GM23338 (cell line): ENCODE measurements around the gene S100A13. TPM values are rescaled to one million over a fixed set of nuclear protein-coding genes. Genes with fewer than 3 reads are reported as not detected.
"Not testable (repeated sequence)": the region's sequence is repeated elsewhere in the genome, so short reads cannot be mapped to it uniquely, and the experiment has no call there.

ENCODE experiments used
- ATAC-seq: fragments of 200-7000 bp; cut with Tn5 transposase; 3 replicates; pipeline ENCODE4 v1.9.1; 2020
- DNase-seq: peaks from one replicate; pipeline ENCODE4 v3.0.0-alpha.2; 2015; ENCODE audit warnings: low spot score
- H2AFZ ChIP-seq: fragments of 200-600 bp; sonication (generic); 2 replicates; pipeline ENCODE4 v1.8.0; 2016; ENCODE audit warnings: antibody characterized with exemption, mild to moderate bottlenecking, moderate library complexity
- H3F3A ChIP-seq: fragments of 200-600 bp; sonication (generic); replicated peaks from 2 replicates; pipeline ENCODE4 v1.8.0; 2017; ENCODE audit warnings: antibody characterized with exemption, mixed run types, low read depth
- H3K27ac ChIP-seq: fragments of 200-600 bp; sonication (generic); 2 replicates; pipeline ENCODE4 v1.6.1; 2016; ENCODE audit warnings: low read depth
- H3K27me3 ChIP-seq: fragments of 200-600 bp; sonication (generic); 2 replicates; pipeline ENCODE4 v1.8.0; 2016; ENCODE audit warnings: mild to moderate bottlenecking, mixed run types, moderate library complexity; ENCODE audit not compliant: insufficient read depth
- H3K36me3 ChIP-seq: fragments of 200-600 bp; sonication (generic); 2 replicates; pipeline ENCODE4 v1.8.0; 2016; ENCODE audit warnings: mild to moderate bottlenecking; ENCODE audit not compliant: insufficient read depth
- H3K4me1 ChIP-seq: fragments of 200-600 bp; sonication (generic); 2 replicates; pipeline ENCODE4 v1.8.0; 2016; ENCODE audit warnings: mild to moderate bottlenecking, moderate library complexity; ENCODE audit not compliant: insufficient read depth
- H3K4me2 ChIP-seq: fragments of 200-600 bp; sonication (generic); 2 replicates; pipeline ENCODE4 v1.7.1; 2017; ENCODE audit warnings: mixed run types
- H3K4me3 ChIP-seq: fragments of 200-600 bp; sonication (generic); 2 replicates; pipeline ENCODE4 v1.6.1; 2016; ENCODE audit warnings: mixed run types
- H3K79me2 ChIP-seq: fragments of 200-600 bp; sonication (generic); replicated peaks from 2 replicates; pipeline ENCODE4 v1.8.0; 2017; ENCODE audit warnings: mild to moderate bottlenecking; ENCODE audit not compliant: insufficient read depth
- H3K9me2 ChIP-seq: fragments of 200-600 bp; sonication (generic); 2 replicates; pipeline ENCODE4 v1.8.0; 2017; ENCODE audit not compliant: insufficient read depth
- H4K20me1 ChIP-seq: fragments of 200-600 bp; sonication (generic); replicated peaks from 2 replicates; pipeline ENCODE4 v1.8.0; 2017; ENCODE audit warnings: mild to moderate bottlenecking; ENCODE audit not compliant: insufficient read depth
- H3K27ac Mint-ChIP-seq: 2 replicates; pipeline ENCODE4 v1.8.0; 2020; ENCODE audit warnings: inconsistent platforms, mild to moderate bottlenecking, moderate library complexity, mixed read lengths
- H3K27me3 Mint-ChIP-seq: 3 replicates; pipeline ENCODE4 v1.8.0; 2022; ENCODE audit warnings: low read depth, mild to moderate bottlenecking, moderate library complexity, mixed read lengths, inconsistent platforms; ENCODE audit not compliant: insufficient read depth, poor library complexity
- H3K36me3 Mint-ChIP-seq: 3 replicates; pipeline ENCODE4 v1.8.0; 2021; ENCODE audit warnings: low read depth, mild to moderate bottlenecking, inconsistent platforms, moderate library complexity, mixed read lengths
- H3K4me1 Mint-ChIP-seq: 3 replicates; pipeline ENCODE4 v1.8.0; 2020; ENCODE audit warnings: mild to moderate bottlenecking, inconsistent platforms, mixed read lengths
- H3K4me3 Mint-ChIP-seq: 3 replicates; pipeline ENCODE4 v1.8.0; 2021; ENCODE audit warnings: moderate library complexity, mild to moderate bottlenecking, inconsistent platforms, mixed read lengths
- H3K9me3 Mint-ChIP-seq: 3 replicates; pipeline ENCODE4 v1.8.0; 2020; ENCODE audit warnings: moderate library complexity, mild to moderate bottlenecking, inconsistent platforms, mixed read lengths
- CREB1 ChIP-seq: fragments of 250-450 bp; sonication (Bioruptor Pico); IDR thresholded peaks from 2 replicates; pipeline ENCODE4 v1.5.0; 2020; ENCODE audit warnings: low read depth, mild to moderate bottlenecking, moderate library complexity
- EZH2 ChIP-seq: fragments of 200-600 bp; sonication (generic); IDR thresholded peaks from one replicate; pipeline ENCODE4 v1.8.0; 2017; ENCODE audit warnings: antibody characterized with exemption, mild to moderate bottlenecking, low read depth; ENCODE audit not compliant: unreplicated experiment
- EZH2phosphoT487 ChIP-seq: fragments of 200-600 bp; sonication (generic); IDR thresholded peaks from one replicate; pipeline ENCODE4 v1.8.1; 2018; ENCODE audit warnings: antibody characterized with exemption; ENCODE audit not compliant: unreplicated experiment
- NANOG ChIP-seq: IDR thresholded peaks from 2 replicates; pipeline ENCODE4 v1.6.1; 2016; ENCODE audit warnings: antibody characterized with exemption, borderline replicate concordance
- ZNF114 ChIP-seq: fragments of 250-450 bp; sonication (Bioruptor Pico); IDR thresholded peaks from 2 replicates; pipeline ENCODE4 v1.5.0; 2020; ENCODE audit warnings: mild to moderate bottlenecking, moderate library complexity
- ZNF331 ChIP-seq: fragments of 250-450 bp; sonication (Bioruptor Pico); IDR thresholded peaks from 2 replicates; pipeline ENCODE4 v1.5.0; 2020; ENCODE audit warnings: low read depth, mild to moderate bottlenecking, moderate library complexity
- polyA plus RNA-seq: library from polyadenylated mRNA; unstranded; fragments of >200 nt; fragmentation: Nextera tagmentation; extraction: Ambion mirVana; gene quantifications from 2 replicates; pipeline ENCODE4 v1.2.1, GENCODE V29; 2016
- total RNA-seq: library from RNA; depleted of rRNA; stranded (reverse); fragments of >200 nt; shearing (Covaris generic); gene quantifications from 2 replicates; pipeline ENCODE4 v1.2.3, GENCODE V29; 2014
- TF ChIP-seq, protein P1 (sequence below): IDR thresholded peaks from one replicate; pipeline ENCODE4 v1.6.1; 2018; ENCODE audit warnings: antibody characterized with exemption; ENCODE audit not compliant: unreplicated experiment
- TF ChIP-seq, protein P2 (sequence below): fragments of 250-450 bp; sonication (Bioruptor Pico); IDR thresholded peaks from 2 replicates; pipeline ENCODE4 v1.5.0; 2020; ENCODE audit warnings: mild to moderate bottlenecking, moderate library complexity

S100A13 gene
- total and polyA plus RNA-seq, 2 experiments from 2014 or later: 32.7 to 165 TPM

- Mint-ChIP-seq H3K9me3 (peaks cover 23% of the 10 kb centered on the region; the same call in 2 of the 3 replicates), H3K27me3 (peaks cover 4% of the 10 kb centered on the region), H3K4me1 (peaks cover 13% of the 10 kb centered on the region), H3K36me3 (no peaks in the 10 kb centered on the region; the same call in 1 of the 3 replicates), H3K4me3 (no peak overlapping the region), H3K27ac (no peak overlapping the region)
- Histone ChIP-seq H3K4me2 (no peak overlapping the region), H3K4me3 (no peak overlapping the region), H3K9me2 (no peaks in the 10 kb centered on the region), H3K36me3 (no peaks in the 10 kb centered on the region), H3K27me3 (no peaks in the 10 kb centered on the region), H3F3A (no peaks in the 10 kb centered on the region), H3K79me2 (no peaks in the 10 kb centered on the region), H3K27ac (no peak overlapping the region), H3K4me1 (peaks cover 6% of the 10 kb centered on the region; the same call in 1 of the 2 replicates), H2AFZ (peak overlapping the region; percentile 14; the same call in 1 of the 2 replicates), H4K20me1 (no peaks in the 10 kb centered on the region)
- DNase-seq (no peak), ATAC-seq (no peak)
- TF ChIP-seq, protein P1, sequence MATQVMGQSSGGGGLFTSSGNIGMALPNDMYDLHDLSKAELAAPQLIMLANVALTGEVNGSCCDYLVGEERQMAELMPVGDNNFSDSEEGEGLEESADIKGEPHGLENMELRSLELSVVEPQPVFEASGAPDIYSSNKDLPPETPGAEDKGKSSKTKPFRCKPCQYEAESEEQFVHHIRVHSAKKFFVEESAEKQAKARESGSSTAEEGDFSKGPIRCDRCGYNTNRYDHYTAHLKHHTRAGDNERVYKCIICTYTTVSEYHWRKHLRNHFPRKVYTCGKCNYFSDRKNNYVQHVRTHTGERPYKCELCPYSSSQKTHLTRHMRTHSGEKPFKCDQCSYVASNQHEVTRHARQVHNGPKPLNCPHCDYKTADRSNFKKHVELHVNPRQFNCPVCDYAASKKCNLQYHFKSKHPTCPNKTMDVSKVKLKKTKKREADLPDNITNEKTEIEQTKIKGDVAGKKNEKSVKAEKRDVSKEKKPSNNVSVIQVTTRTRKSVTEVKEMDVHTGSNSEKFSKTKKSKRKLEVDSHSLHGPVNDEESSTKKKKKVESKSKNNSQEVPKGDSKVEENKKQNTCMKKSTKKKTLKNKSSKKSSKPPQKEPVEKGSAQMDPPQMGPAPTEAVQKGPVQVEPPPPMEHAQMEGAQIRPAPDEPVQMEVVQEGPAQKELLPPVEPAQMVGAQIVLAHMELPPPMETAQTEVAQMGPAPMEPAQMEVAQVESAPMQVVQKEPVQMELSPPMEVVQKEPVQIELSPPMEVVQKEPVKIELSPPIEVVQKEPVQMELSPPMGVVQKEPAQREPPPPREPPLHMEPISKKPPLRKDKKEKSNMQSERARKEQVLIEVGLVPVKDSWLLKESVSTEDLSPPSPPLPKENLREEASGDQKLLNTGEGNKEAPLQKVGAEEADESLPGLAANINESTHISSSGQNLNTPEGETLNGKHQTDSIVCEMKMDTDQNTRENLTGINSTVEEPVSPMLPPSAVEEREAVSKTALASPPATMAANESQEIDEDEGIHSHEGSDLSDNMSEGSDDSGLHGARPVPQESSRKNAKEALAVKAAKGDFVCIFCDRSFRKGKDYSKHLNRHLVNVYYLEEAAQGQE: no peak
- TF ChIP-seq, protein P2, sequence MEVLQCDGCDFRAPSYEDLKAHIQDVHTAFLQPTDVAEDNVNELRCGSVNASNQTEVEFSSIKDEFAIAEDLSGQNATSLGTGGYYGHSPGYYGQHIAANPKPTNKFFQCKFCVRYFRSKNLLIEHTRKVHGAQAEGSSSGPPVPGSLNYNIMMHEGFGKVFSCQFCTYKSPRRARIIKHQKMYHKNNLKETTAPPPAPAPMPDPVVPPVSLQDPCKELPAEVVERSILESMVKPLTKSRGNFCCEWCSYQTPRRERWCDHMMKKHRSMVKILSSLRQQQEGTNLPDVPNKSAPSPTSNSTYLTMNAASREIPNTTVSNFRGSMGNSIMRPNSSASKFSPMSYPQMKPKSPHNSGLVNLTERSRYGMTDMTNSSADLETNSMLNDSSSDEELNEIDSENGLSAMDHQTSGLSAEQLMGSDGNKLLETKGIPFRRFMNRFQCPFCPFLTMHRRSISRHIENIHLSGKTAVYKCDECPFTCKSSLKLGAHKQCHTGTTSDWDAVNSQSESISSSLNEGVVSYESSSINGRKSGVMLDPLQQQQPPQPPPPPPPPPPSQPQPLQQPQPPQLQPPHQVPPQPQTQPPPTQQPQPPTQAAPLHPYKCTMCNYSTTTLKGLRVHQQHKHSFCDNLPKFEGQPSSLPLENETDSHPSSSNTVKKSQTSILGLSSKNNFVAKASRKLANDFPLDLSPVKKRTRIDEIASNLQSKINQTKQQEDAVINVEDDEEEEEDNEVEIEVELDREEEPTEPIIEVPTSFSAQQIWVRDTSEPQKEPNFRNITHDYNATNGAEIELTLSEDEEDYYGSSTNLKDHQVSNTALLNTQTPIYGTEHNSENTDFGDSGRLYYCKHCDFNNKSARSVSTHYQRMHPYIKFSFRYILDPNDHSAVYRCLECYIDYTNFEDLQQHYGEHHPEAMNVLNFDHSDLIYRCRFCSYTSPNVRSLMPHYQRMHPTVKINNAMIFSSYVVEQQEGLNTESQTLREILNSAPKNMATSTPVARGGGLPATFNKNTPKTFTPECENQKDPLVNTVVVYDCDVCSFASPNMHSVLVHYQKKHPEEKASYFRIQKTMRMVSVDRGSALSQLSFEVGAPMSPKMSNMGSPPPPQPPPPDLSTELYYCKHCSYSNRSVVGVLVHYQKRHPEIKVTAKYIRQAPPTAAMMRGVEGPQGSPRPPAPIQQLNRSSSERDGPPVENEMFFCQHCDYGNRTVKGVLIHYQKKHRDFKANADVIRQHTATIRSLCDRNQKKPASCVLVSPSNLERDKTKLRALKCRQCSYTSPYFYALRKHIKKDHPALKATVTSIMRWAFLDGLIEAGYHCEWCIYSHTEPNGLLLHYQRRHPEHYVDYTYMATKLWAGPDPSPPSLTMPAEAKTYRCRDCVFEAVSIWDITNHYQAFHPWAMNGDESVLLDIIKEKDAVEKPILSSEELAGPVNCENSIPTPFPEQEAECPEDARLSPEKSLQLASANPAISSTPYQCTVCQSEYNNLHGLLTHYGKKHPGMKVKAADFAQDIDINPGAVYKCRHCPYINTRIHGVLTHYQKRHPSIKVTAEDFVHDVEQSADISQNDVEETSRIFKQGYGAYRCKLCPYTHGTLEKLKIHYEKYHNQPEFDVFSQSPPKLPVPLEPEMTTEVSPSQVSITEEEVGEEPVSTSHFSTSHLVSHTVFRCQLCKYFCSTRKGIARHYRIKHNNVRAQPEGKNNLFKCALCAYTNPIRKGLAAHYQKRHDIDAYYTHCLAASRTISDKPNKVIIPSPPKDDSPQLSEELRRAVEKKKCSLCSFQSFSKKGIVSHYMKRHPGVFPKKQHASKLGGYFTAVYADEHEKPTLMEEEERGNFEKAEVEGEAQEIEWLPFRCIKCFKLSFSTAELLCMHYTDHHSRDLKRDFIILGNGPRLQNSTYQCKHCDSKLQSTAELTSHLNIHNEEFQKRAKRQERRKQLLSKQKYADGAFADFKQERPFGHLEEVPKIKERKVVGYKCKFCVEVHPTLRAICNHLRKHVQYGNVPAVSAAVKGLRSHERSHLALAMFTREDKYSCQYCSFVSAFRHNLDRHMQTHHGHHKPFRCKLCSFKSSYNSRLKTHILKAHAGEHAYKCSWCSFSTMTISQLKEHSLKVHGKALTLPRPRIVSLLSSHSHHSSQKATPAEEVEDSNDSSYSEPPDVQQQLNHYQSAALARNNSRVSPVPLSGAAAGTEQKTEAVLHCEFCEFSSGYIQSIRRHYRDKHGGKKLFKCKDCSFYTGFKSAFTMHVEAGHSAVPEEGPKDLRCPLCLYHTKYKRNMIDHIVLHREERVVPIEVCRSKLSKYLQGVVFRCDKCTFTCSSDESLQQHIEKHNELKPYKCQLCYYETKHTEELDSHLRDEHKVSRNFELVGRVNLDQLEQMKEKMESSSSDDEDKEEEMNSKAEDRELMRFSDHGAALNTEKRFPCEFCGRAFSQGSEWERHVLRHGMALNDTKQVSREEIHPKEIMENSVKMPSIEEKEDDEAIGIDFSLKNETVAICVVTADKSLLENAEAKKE: no peak
- TF ChIP-seq CREB1 (CRISPR knock-in tag) (no peak), ZNF331 (CRISPR knock-in tag) (no peak), NANOG (no peak), ZNF114 (CRISPR knock-in tag) (no peak), EZH2phosphoT487 (no peak), EZH2 (no peak)
Measured at GRCh38 chr1:153577138-153577537, 50.2 kb downstream of the S100A13 start.

DNA sequence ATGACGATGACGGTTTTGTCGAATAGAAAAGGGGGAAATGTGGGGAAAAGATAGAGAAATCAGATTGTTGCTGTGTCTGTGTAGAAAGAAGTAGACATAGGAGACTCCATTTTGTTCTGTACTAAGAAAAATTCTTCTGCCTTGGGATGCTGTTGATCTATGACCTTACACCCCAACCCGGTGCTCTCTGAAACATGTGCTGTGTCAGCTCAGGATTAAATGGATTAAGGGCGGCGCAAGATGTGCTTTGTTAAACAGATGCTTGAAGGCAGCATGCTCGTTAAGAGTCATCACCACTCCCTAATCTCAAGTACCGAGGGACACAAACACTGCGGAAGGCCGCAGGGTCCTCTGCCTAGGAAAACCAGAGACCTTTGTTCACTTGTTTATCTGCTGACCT, 51.8 kb downstream of the S100A13 start:
- not testable (repeated sequence) for H2AFZ ChIP-seq, H3K36me3 Mint-ChIP-seq, H3K9me2 ChIP-seq, H3K27me3 ChIP-seq, H3K4me3 Mint-ChIP-seq, H3K4me3 ChIP-seq, ATAC-seq, H3K4me1 ChIP-seq, H3K36me3 ChIP-seq, H4K20me1 ChIP-seq, H3K27ac Mint-ChIP-seq, H3K4me2 ChIP-seq, H3K27ac ChIP-seq, H3K27me3 Mint-ChIP-seq, H3K79me2 ChIP-seq, H3F3A ChIP-seq, DNase-seq
- H3K9me3 Mint-ChIP-seq: peaks cover 23% of the 10 kb centered on the region; the same call in 2 of the 3 replicates
- peaks cover 13% of the 10 kb centered on the region for H3K4me1 Mint-ChIP-seq

GRCh38 chr1:153575081-153575491, 52.2 kb downstream of the S100A13 start:
- H2AFZ ChIP-seq, H3F3A ChIP-seq, H3K4me3 ChIP-seq, H3K4me1 ChIP-seq, H3K9me2 ChIP-seq, H3K27ac ChIP-seq, H4K20me1 ChIP-seq, H3K27ac Mint-ChIP-seq, ATAC-seq, H3K27me3 Mint-ChIP-seq, H3K4me2 ChIP-seq, H3K36me3 Mint-ChIP-seq, H3K27me3 ChIP-seq, H3K79me2 ChIP-seq, H3K36me3 ChIP-seq, DNase-seq, H3K4me3 Mint-ChIP-seq: not testable (repeated sequence)
- H3K9me3 Mint-ChIP-seq: peaks cover 23% of the 10 kb centered on the region; the same call in 2 of the 3 replicates
- H3K4me1 Mint-ChIP-seq: peaks cover 13% of the 10 kb centered on the region
